ENCODE results near the gene TOX4.
"Not testable (repeated sequence)": the region's sequence is repeated elsewhere in the genome, so short reads cannot be mapped to it uniquely, and the experiment has no call there.

Gene TOX4

GRCh38 chr14:21476925-21477681, at the start of gene TOX4, which contains the start of gene RAB2B:
TOX4 (plus strand) TSS chr14:21477195; CDS start chr14:21477279, 84 bp downstream.
RAB2B (minus strand) TSS chr14:21476959; CDS start chr14:21476872, 87 bp downstream.
- no peak for DNase-seq

- DNase-seq = no peak
These were observed 48.1 kb upstream of the TOX4 start for GRCh38 chr14:21428930-21429329.

GRCh38 chr14:21431126-21431525, 45.9 kb upstream of the TOX4 start:
- DNase-seq = no peak

GRCh38 chr14:21436567-21437062, 40.4 kb upstream of the TOX4 start:
- DNase-seq = no peak

- peak; percentile 100 for DNase-seq
These were observed 39.7 kb upstream of the TOX4 start for GRCh38 chr14:21437063-21437901.

- DNase-seq = no peak
These were observed 36.1 kb upstream of the TOX4 start for GRCh38 chr14:21440859-21441258.

GRCh38 chr14:21442657-21443056, 34.3 kb upstream of the TOX4 start:
- not testable (repeated sequence) for DNase-seq

- DNase-seq = no peak
These were observed 27.1 kb upstream of the TOX4 start for GRCh38 chr14:21449899-21450216.

- no peak for DNase-seq
These were observed 22.0 kb upstream of the TOX4 start for GRCh38 chr14:21454843-21455544.

GRCh38 chr14:21455592-21455911, 21.4 kb upstream of the TOX4 start:
- no peak for DNase-seq

GRCh38 chr14:21455912-21456667, 20.9 kb upstream of the TOX4 start, which contains the start of gene CHD8:
CHD8 (minus strand) TSS chr14:21456123; CDS start chr14:21431643, 24,480 bp downstream.
- peak; percentile 99 for DNase-seq

- no peak for DNase-seq
These were observed 9.4 kb upstream of the TOX4 start for GRCh38 chr14:21467616-21468015.

GRCh38 chr14:21475767-21476522, 1.1 kb upstream of the TOX4 start:
- no peak for DNase-seq

GRCh38 chr14:21476523-21476924, 471 bp upstream of the TOX4 start:
- peak; percentile 93 for DNase-seq

- no peak for DNase-seq
These were observed 9.7 kb downstream of the TOX4 start for GRCh38 chr14:21486640-21487087.

GRCh38 chr14:21494902-21495762, 18.1 kb downstream of the TOX4 start:
- DNase-seq = no peak

- no peak for DNase-seq
These were observed 19.5 kb downstream of the TOX4 start for GRCh38 chr14:21496453-21496852.

GRCh38 chr14:21498540-21499526, 21.8 kb downstream of the TOX4 start:
- no peak for DNase-seq

- no peak for DNase-seq
These were observed 24.6 kb downstream of the TOX4 start for GRCh38 chr14:21501568-21501967.

All from activated CD8-positive, alpha-beta memory T cell treated with anti-CD3 and anti-CD28 coated beads for 24 hours (primary cell).